Vagina (tissue), 2 donors: Measurements from ENCODE around the gene ADARB1. TPM values are rescaled to one million over a fixed set of nuclear protein-coding genes. Genes with fewer than 3 reads are reported as not detected.
"Not testable (repeated sequence)": the region's sequence is repeated elsewhere in the genome, so short reads cannot be mapped to it uniquely, and the experiment has no call there.

ENCODE experiments used
- DNase-seq, 2 donors: peaks; one replicate each; pipeline ENCODE4 v3.0.0-alpha.2; 2017; ENCODE audit errors: extremely low spot score in 2 of 2
- H3K27ac ChIP-seq: fragments of 200-600 bp; sonication (generic); one replicate; pipeline ENCODE4 v1.5.1; 2019
- H3K27me3 ChIP-seq: fragments of 200-600 bp; sonication (generic); one replicate; pipeline ENCODE4 v1.5.1; 2019
- H3K36me3 ChIP-seq, 2 donors: fragments of 200-600 bp; sonication (generic); one replicate each; pipeline ENCODE4 v1.5.1; 2017 to 2019
- H3K4me1 ChIP-seq: fragments of 200-600 bp; sonication (generic); one replicate; pipeline ENCODE4 v1.5.1; 2019
- H3K4me3 ChIP-seq, 2 donors: fragments of 200-600 bp; sonication (generic); 1 replicate in 1 of 2; 2 replicates in 1 of 2; pipeline ENCODE4 v1.5.1; 2016 to 2019
- H3K9me3 ChIP-seq: fragments of 200-600 bp; sonication (generic); one replicate; pipeline ENCODE4 v1.5.1; 2019
- POLR2A ChIP-seq, 2 donors: fragments of 450-650 bp; IDR thresholded peaks; one replicate each; pipeline ENCODE4 v1.6.1; 2017; ENCODE audit warnings: antibody characterized with exemption in 2 of 2, mild to moderate bottlenecking in 2 of 2, moderate library complexity in 2 of 2
- POLR2AphosphoS5 ChIP-seq, 2 donors: sonication (generic); formaldehyde crosslinking; IDR thresholded peaks; one replicate each; pipeline ENCODE4 v1.9.0; 2017; ENCODE audit warnings: antibody characterized with exemption in 2 of 2, mild to moderate bottlenecking in 2 of 2, low read depth in 1 of 2; ENCODE audit not compliant: insufficient read depth in 1 of 2
- intact Hi-C: fragments of 100-400 bp; cut with DNase I; formaldehyde crosslinking; loops from one replicate; pipeline ENCODE4 v1.15.1; 2023
- total RNA-seq: library from RNA; depleted of rRNA; stranded (reverse); fragments of >200 nt; gene quantifications from one replicate; pipeline ENCODE4 v1.2.3, GENCODE V29; 2016
- TF ChIP-seq, protein P1 (sequence below), 3 experiments: fragments of 450-650 bp in 2 of 3; fragments of 200-600 bp in 1 of 3; sonication (generic) in 1 of 3; IDR thresholded peaks; one replicate each; pipeline ENCODE4 v1.5.1; 2017 to 2019; ENCODE audit warnings: antibody characterized with exemption in 3 of 3, mild to moderate bottlenecking in 2 of 3, moderate library complexity in 2 of 3

Gene ADARB1
- total RNA-seq, 1 donor from 2014 or later, result 19.6 TPM

GRCh38 chr21:45130324-45130774 lies 56.0 kb downstream of the ADARB1 start:
- intact Hi-C loops, result no loop called here
- DNase-seq, result no peak
- H3K27ac ChIP-seq, result peak overlapping the region; percentile 57
- peaks cover 46% of the 10 kb centered on the region for H3K4me1 ChIP-seq
- H3K36me3 ChIP-seq, result no peaks in the 10 kb centered on the region
- TF ChIP-seq POLR2AphosphoS5 (IDR thresholded peaks at IDR 0.05; ENCODE audit: insufficient read depth in 1 of 2, low read depth in 1 of 2) (peak; percentile 71 to 95), POLR2A (IDR thresholded peaks at IDR 0.05) (no peak)
- TF ChIP-seq, protein P1, sequence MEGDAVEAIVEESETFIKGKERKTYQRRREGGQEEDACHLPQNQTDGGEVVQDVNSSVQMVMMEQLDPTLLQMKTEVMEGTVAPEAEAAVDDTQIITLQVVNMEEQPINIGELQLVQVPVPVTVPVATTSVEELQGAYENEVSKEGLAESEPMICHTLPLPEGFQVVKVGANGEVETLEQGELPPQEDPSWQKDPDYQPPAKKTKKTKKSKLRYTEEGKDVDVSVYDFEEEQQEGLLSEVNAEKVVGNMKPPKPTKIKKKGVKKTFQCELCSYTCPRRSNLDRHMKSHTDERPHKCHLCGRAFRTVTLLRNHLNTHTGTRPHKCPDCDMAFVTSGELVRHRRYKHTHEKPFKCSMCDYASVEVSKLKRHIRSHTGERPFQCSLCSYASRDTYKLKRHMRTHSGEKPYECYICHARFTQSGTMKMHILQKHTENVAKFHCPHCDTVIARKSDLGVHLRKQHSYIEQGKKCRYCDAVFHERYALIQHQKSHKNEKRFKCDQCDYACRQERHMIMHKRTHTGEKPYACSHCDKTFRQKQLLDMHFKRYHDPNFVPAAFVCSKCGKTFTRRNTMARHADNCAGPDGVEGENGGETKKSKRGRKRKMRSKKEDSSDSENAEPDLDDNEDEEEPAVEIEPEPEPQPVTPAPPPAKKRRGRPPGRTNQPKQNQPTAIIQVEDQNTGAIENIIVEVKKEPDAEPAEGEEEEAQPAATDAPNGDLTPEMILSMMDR (IDR thresholded peaks at IDR 0.05), result no peak
- H3K9me3 ChIP-seq, result no peaks in the 10 kb centered on the region
- no peaks in the 10 kb centered on the region for H3K27me3 ChIP-seq
- peak overlapping the region in 1 of 2 donors; percentile 24 for H3K4me3 ChIP-seq

- TF ChIP-seq, protein P1 (IDR thresholded peaks at IDR 0.05), result no peak
- TF ChIP-seq POLR2A (IDR thresholded peaks at IDR 0.05) (no peak), POLR2AphosphoS5 (IDR thresholded peaks at IDR 0.05; ENCODE audit: insufficient read depth in 1 of 2, low read depth in 1 of 2) (no peak)
- H3K4me3 ChIP-seq, result no peak overlapping the region
- peaks cover 46% of the 10 kb centered on the region for H3K4me1 ChIP-seq
- intact Hi-C loops, result no loop called here
- H3K27ac ChIP-seq, result peak overlapping the region; percentile 57
- no peak for DNase-seq
- no peaks in the 10 kb centered on the region for H3K36me3 ChIP-seq
- H3K27me3 ChIP-seq, result no peaks in the 10 kb centered on the region
- no peaks in the 10 kb centered on the region for H3K9me3 ChIP-seq
These were observed 57.2 kb downstream of the ADARB1 start for GRCh38 chr21:45131537-45131999.

DNA sequence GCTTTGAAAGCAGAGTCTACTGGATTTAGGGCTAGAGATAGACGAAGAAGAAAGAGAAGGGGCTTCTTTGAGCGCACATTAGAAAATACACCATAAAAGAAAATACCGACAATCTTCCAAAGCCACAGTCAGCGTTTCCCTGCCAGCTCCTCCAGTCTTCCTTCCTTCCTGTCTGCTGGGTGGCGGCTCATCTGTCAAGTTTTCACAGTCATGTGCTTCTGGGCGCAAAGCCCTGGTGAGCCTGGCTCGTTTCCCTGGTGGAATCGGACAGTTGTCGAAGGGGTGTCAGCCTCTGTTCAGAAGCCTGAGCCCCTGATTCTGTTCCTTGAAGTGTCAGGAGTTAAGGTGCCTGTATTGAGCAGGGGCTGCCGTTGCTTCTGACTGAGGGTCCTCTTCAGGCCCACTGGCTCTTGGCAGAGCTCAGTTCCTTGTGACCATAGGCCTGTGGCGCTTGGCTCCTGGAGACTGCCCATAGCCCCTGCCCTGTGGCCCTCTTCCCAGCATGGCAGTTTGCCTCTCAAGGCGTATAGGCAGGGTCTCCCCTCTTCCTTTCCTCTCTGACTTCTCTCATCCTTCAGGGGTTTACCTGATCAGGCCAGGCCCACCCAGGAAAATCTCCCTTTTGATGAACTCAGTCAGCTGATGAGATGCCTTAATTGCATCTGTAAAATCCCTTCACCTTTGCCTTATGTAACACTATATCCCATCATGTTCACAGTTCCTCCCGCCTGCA lies 58.6 kb downstream of the ADARB1 start:
- H3K4me3 ChIP-seq, result no peak overlapping the region
- intact Hi-C loops, result no loop called here
- peaks cover 46% of the 10 kb centered on the region for H3K4me1 ChIP-seq
- no peaks in the 10 kb centered on the region for H3K9me3 ChIP-seq
- no peak for TF ChIP-seq POLR2A (IDR thresholded peaks at IDR 0.05)
- no peak for TF ChIP-seq POLR2AphosphoS5 (IDR thresholded peaks at IDR 0.05; ENCODE audit: insufficient read depth in 1 of 2, low read depth in 1 of 2)
- TF ChIP-seq, protein P1 (IDR thresholded peaks at IDR 0.05), result no peak
- no peaks in the 10 kb centered on the region for H3K27me3 ChIP-seq
- H3K27ac ChIP-seq, result no peak overlapping the region
- DNase-seq, result no peak
- H3K36me3 ChIP-seq, result no peaks in the 10 kb centered on the region

DNA sequence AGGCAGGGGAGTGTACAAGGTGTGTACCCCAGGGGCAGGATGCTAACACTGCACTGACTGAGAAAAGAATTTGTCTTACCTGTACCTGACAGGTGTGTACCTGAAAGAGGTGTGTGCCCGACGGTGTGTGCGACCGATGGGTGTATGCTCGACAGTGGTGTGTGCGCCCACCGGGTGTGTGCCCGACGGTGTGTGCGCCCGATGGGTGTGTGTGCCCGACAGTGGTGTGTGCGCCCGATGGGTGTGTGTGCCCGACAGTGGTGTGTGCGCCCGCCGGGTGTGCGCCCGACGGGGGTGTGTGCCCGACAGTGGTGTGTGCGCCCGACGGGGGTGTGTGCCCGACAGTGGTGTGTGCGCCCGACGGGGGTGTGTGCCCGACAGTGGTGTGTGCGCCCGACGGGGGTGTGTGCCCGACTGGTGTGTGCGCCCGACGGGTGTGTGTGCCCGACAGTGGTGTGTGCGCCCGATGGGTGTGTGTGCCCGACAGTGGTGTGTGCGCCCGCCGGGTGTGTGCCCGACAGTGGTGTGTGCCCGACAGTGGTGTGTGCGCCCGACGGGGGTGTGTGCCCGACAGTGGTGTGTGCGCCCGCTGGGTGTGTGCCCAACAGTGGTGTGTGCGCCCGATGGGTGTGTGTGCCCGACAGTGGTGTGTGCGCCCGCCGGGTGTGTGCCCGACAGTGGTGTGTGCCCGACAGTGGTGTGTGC lies 59.3 kb downstream of the ADARB1 start:
- H3K9me3 ChIP-seq, H3K27me3 ChIP-seq, H3K36me3 ChIP-seq, intact Hi-C loops, H3K27ac ChIP-seq, H3K4me3 ChIP-seq: not testable (repeated sequence)
- peak in 1 of 2 donors; percentile 34 for DNase-seq
- H3K4me1 ChIP-seq, result peaks cover 40% of the 10 kb centered on the region

DNA sequence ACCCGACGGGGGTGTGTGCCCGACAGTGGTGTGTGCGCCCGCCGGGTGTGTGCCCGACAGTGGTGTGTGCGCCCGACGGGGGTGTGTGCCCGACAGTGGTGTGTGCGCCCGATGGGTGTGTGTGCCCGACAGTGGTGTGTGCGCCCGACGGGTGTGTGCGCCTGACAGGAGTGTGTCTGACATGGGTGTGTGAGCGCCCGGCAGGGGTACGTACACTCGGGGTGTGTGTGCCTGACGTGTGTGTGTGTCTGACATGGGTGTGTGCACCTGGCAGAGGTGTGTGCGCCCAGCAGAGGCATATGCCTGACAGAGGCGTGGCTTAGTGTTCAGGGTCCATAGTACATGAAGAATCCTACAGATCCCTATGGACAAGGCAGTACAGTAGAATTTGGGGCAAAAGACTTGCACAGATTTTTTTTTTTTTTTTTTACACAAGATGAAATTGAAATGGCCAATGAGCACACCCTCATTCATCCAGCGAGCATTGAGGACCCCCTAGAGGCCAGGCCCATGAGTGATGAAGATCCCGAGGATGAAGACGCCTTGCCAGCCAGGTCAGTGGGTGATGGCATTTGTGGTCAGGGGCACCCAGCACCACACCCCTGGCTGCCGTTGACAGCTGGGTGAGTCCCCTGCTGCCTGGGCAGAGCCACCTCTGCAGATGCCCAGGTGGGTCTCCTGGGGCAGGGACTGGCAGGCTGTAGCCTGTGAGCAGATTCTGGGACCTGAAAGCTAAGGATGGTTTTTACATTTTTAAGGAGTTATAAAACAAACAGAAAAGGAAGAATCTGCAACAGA lies 60.1 kb downstream of the ADARB1 start:
- no peaks in the 10 kb centered on the region for H3K36me3 ChIP-seq
- TF ChIP-seq POLR2A (IDR thresholded peaks at IDR 0.05), result no peak
- H3K4me3 ChIP-seq, result no peak overlapping the region
- no peak for DNase-seq
- H3K27ac ChIP-seq, result no peak overlapping the region
- H3K4me1 ChIP-seq, result peaks cover 32% of the 10 kb centered on the region
- H3K27me3 ChIP-seq, result no peaks in the 10 kb centered on the region
- intact Hi-C loops, result loop anchor here (5.0 kb wide), 1 partner anchor 62 kb away; the partner anchor contains the start of gene ADARB1
- no peaks in the 10 kb centered on the region for H3K9me3 ChIP-seq
